Trophoblast cell (in vitro differentiated cells and primary cell): ENCODE data around the gene FAM3C.

Experiments
- DNase-seq, 2 donors: peaks; one replicate each; pipeline ENCODE4 v3.0.0-alpha.2; 2016
- H2AFZ ChIP-seq: 2 replicates; pipeline ENCODE4 v1.6.1; 2013; ENCODE audit warnings: low read length, moderate library complexity, mild to moderate bottlenecking; ENCODE audit not compliant: insufficient read depth, poor library complexity
- H2AK5ac ChIP-seq: 2 replicates; pipeline ENCODE4 v1.6.1; 2013; ENCODE audit warnings: mild to moderate bottlenecking, low read length
- H2BK120ac ChIP-seq: 2 replicates; pipeline ENCODE4 v1.6.1; 2013; ENCODE audit warnings: low read length, mild to moderate bottlenecking, moderate library complexity; ENCODE audit not compliant: insufficient read depth, poor library complexity
- H2BK12ac ChIP-seq: 2 replicates; pipeline ENCODE4 v1.6.1; 2013; ENCODE audit warnings: mild to moderate bottlenecking, low read length, moderate library complexity
- H2BK5ac ChIP-seq: 2 replicates; pipeline ENCODE4 v1.6.1; 2013; ENCODE audit warnings: low read length, low read depth, moderate library complexity, mild to moderate bottlenecking; ENCODE audit not compliant: poor library complexity
- H3K14ac ChIP-seq: 2 replicates; pipeline ENCODE4 v1.6.1; 2013; ENCODE audit warnings: mild to moderate bottlenecking, low read length
- H3K18ac ChIP-seq: 2 replicates; pipeline ENCODE4 v1.6.1; 2013; ENCODE audit warnings: mild to moderate bottlenecking, low read length
- H3K23ac ChIP-seq: 2 replicates; pipeline ENCODE4 v1.6.1; 2013; ENCODE audit warnings: low read length
- H3K27ac ChIP-seq: 2 replicates; pipeline ENCODE4 v1.5.1; 2013; ENCODE audit warnings: low read depth, mild to moderate bottlenecking, inconsistent platforms, low read length, moderate library complexity
- H3K27me3 ChIP-seq: 2 replicates; pipeline ENCODE4 v1.6.1; 2013; ENCODE audit warnings: inconsistent platforms, mild to moderate bottlenecking, low read length, moderate library complexity; ENCODE audit not compliant: insufficient read depth
- H3K36me3 ChIP-seq, 2 experiments: 1 replicate in 1 of 2; 2 replicates in 1 of 2; pipeline ENCODE4 v1.6.1; 2013; ENCODE audit warnings: low read length in 2 of 2, mild to moderate bottlenecking in 2 of 2, moderate library complexity in 1 of 2; ENCODE audit not compliant: insufficient read depth in 2 of 2, control insufficient read depth in 1 of 2
- H3K4ac ChIP-seq: 2 replicates; pipeline ENCODE4 v1.6.1; 2013; ENCODE audit warnings: low read depth, mild to moderate bottlenecking, low read length, moderate library complexity
- H3K4me1 ChIP-seq, 2 experiments: 1 replicate in 1 of 2; 2 replicates in 1 of 2; pipeline ENCODE4 v1.6.1; 2013; ENCODE audit warnings: low read length in 2 of 2, mild to moderate bottlenecking in 2 of 2, moderate library complexity in 1 of 2; ENCODE audit not compliant: insufficient read depth in 2 of 2, control insufficient read depth in 1 of 2
- H3K4me2 ChIP-seq: 2 replicates; pipeline ENCODE4 v1.6.1; 2013; ENCODE audit warnings: inconsistent platforms, mild to moderate bottlenecking, low read length, moderate library complexity
- H3K4me3 ChIP-seq: 2 replicates; pipeline ENCODE4 v1.5.1; 2013; ENCODE audit warnings: mild to moderate bottlenecking, low read depth, low read length, inconsistent platforms
- H3K79me1 ChIP-seq: one replicate; pipeline ENCODE4 v1.6.1; 2013; ENCODE audit warnings: low read length
- H3K79me2 ChIP-seq: 2 replicates; pipeline ENCODE4 v1.6.1; 2013; ENCODE audit warnings: low read length, mild to moderate bottlenecking; ENCODE audit not compliant: control insufficient read depth, insufficient read depth, poor library complexity
- H3K9ac ChIP-seq: 2 replicates; pipeline ENCODE4 v1.6.1; 2013; ENCODE audit warnings: mild to moderate bottlenecking, low read length
- H3K9me3 ChIP-seq: 2 replicates; pipeline ENCODE4 v1.6.1; 2013; ENCODE audit warnings: low read depth, mild to moderate bottlenecking, control low read depth, inconsistent platforms, low read length; ENCODE audit not compliant: insufficient read depth
- H4K12ac ChIP-seq: 2 replicates; pipeline ENCODE4 v1.6.1; 2013; ENCODE audit warnings: low read depth, mild to moderate bottlenecking, low read length, moderate library complexity
- H4K8ac ChIP-seq: 2 replicates; pipeline ENCODE4 v1.6.1; 2013; ENCODE audit warnings: low read depth, mild to moderate bottlenecking, low read length, moderate library complexity
- H4K91ac ChIP-seq: one replicate; pipeline ENCODE4 v1.6.1; 2013; ENCODE audit warnings: low read depth, mild to moderate bottlenecking, low read length, moderate library complexity
- WGBS: extraction: QIAGEN DNeasy Blood & Tissue Kit; methylation state at CpG from one replicate; pipeline ENCODE4 v1.1.7; 2013; ENCODE audit warnings: missing lambda C conversion rate; ENCODE audit not compliant: insufficient read length, insufficient coverage; ENCODE audit errors: extremely low coverage; 5-methylcytosine and 5-hydroxymethylcytosine counted together

The FAM3C gene

GRCh38 chr7:121402701-121403100 lies 6.6 kb upstream of the FAM3C start:
- no peaks in the 10 kb centered on the region for H3K36me3 ChIP-seq
- DNase-seq: no peak
- H3K23ac ChIP-seq: no peak overlapping the region
- H4K91ac ChIP-seq: no peak overlapping the region
- no peaks in the 10 kb centered on the region for H3K9me3 ChIP-seq
- H3K4ac ChIP-seq: no peak overlapping the region
- H4K8ac ChIP-seq: no peak overlapping the region
- H3K27me3 ChIP-seq: no peaks in the 10 kb centered on the region
- H3K79me1 ChIP-seq: no peaks in the 10 kb centered on the region
- no peak overlapping the region for H3K4me2 ChIP-seq
- no peak overlapping the region for H2AK5ac ChIP-seq
- H2AFZ ChIP-seq: no peak overlapping the region
- WGBS: no CpG with 5 or more reads among the region's 1 CpG
- no peak overlapping the region for H3K18ac ChIP-seq
- H3K4me1 ChIP-seq: peaks cover 2 to 4% of the 10 kb centered on the region in 2 experiments
- no peak overlapping the region for H2BK12ac ChIP-seq
- H3K4me3 ChIP-seq: no peak overlapping the region
- H3K9ac ChIP-seq: no peak overlapping the region
- H3K27ac ChIP-seq: no peak overlapping the region
- no peak overlapping the region for H3K14ac ChIP-seq
- no peak overlapping the region for H4K12ac ChIP-seq
- no peak overlapping the region for H2BK120ac ChIP-seq
- H2BK5ac ChIP-seq: no peak overlapping the region
- H3K79me2 ChIP-seq: no peaks in the 10 kb centered on the region

DNA sequence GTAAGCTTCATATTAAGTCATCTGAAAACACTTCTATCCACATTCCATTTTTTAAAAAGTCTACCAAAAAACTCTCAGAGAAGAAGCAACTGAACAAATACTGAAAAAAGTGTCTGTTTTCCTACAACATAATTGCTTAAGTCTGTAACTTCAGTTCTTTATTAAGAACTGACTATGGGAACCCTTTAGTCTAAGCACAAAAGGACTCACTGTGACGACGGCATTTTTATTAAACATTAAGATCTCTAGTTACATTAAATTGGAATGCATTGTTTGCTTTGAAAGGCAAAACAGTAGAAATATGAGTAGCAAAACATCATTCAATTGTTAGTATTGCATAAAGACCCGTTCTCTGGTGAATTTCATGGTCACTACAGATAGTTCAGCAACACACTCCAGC lies 5.8 kb upstream of the FAM3C start:
- Histone ChIP-seq H3K9ac (no peak overlapping the region), H3K14ac (no peak overlapping the region), H3K27ac (no peak overlapping the region), H3K4me2 (no peak overlapping the region), H2BK12ac (no peak overlapping the region), H3K23ac (no peak overlapping the region), H3K4me3 (no peak overlapping the region), H3K4ac (no peak overlapping the region), H3K27me3 (no peaks in the 10 kb centered on the region), H3K9me3 (no peaks in the 10 kb centered on the region), H4K91ac (no peak overlapping the region), H2AFZ (no peak overlapping the region), H4K12ac (no peak overlapping the region), H2BK120ac (no peak overlapping the region), H2AK5ac (no peak overlapping the region), H3K79me1 (no peaks in the 10 kb centered on the region), H2BK5ac (no peak overlapping the region), H3K79me2 (no peaks in the 10 kb centered on the region), H3K36me3 (no peaks in the 10 kb centered on the region), H3K18ac (no peak overlapping the region), H3K4me1 (peaks cover 2% of the 10 kb centered on the region in 2 experiments), H4K8ac (no peak overlapping the region)
- no CpG with 5 or more reads among the region's 3 CpGs for WGBS
- no peak for DNase-seq

- no peak overlapping the region for H3K23ac ChIP-seq
- H3K4me2 ChIP-seq: no peak overlapping the region
- no peak overlapping the region for H2AFZ ChIP-seq
- no peak overlapping the region for H2BK5ac ChIP-seq
- H3K4ac ChIP-seq: no peak overlapping the region
- no peak overlapping the region for H4K12ac ChIP-seq
- peaks cover 0 to 2% of the 10 kb centered on the region in 2 experiments for H3K4me1 ChIP-seq
- H3K79me1 ChIP-seq: peaks cover 8% of the 10 kb centered on the region
- no peak overlapping the region for H3K14ac ChIP-seq
- WGBS: no CpG with 5 or more reads among the region's 5 CpGs
- no peak overlapping the region for H3K18ac ChIP-seq
- no peaks in the 10 kb centered on the region for H3K9me3 ChIP-seq
- no peaks in the 10 kb centered on the region for H3K27me3 ChIP-seq
- H3K27ac ChIP-seq: no peak overlapping the region
- no peak overlapping the region for H2BK120ac ChIP-seq
- H3K4me3 ChIP-seq: no peak overlapping the region
- no peaks in the 10 kb centered on the region for H3K36me3 ChIP-seq
- no peak overlapping the region for H4K8ac ChIP-seq
- H3K79me2 ChIP-seq: peaks cover 6% of the 10 kb centered on the region
- no peak overlapping the region for H4K91ac ChIP-seq
- H2BK12ac ChIP-seq: no peak overlapping the region
- H3K9ac ChIP-seq: no peak overlapping the region
- DNase-seq: no peak
- H2AK5ac ChIP-seq: no peak overlapping the region
Observed at GRCh38 chr7:121398246-121398645, 2.1 kb upstream of the FAM3C start.

DNA sequence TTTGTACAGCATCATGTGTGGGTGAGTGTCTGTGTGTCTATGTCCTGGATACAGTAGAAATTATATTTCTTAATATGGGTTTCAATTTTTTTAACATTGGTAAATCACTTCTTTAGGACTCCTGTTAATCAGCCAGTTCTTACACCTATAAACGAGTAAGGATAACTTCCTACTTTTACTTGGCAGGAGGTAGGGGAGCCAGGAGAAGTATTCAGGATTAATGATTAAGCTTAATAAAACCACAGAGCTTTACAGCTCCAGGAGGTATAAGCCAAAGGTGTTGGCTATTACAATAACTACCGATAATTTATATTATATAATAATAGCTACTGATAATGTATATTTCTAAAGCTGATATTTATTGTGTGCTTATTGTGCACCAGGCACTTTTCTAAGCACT lies 1.7 kb upstream of the FAM3C start:
- H2BK12ac ChIP-seq: no peak overlapping the region
- peaks cover 8% of the 10 kb centered on the region for H3K79me1 ChIP-seq
- WGBS: no CpG with 5 or more reads among the region's 2 CpGs
- DNase-seq: no peak
- H2BK5ac ChIP-seq: no peak overlapping the region
- peaks cover 0 to 2% of the 10 kb centered on the region in 2 experiments for H3K4me1 ChIP-seq
- no peak overlapping the region for H3K23ac ChIP-seq
- no peak overlapping the region for H2AFZ ChIP-seq
- H3K14ac ChIP-seq: no peak overlapping the region
- peaks cover 0 to 2% of the 10 kb centered on the region in 2 experiments for H3K36me3 ChIP-seq
- no peak overlapping the region for H3K4me2 ChIP-seq
- no peak overlapping the region for H2BK120ac ChIP-seq
- no peak overlapping the region for H3K4ac ChIP-seq
- no peaks in the 10 kb centered on the region for H3K27me3 ChIP-seq
- H3K9me3 ChIP-seq: no peaks in the 10 kb centered on the region
- no peak overlapping the region for H4K12ac ChIP-seq
- no peak overlapping the region for H3K27ac ChIP-seq
- H3K4me3 ChIP-seq: no peak overlapping the region
- H3K79me2 ChIP-seq: peaks cover 6% of the 10 kb centered on the region
- no peak overlapping the region for H3K9ac ChIP-seq
- H4K8ac ChIP-seq: no peak overlapping the region
- H2AK5ac ChIP-seq: no peak overlapping the region
- no peak overlapping the region for H3K18ac ChIP-seq
- no peak overlapping the region for H4K91ac ChIP-seq
